HCT116 (cell line): ENCODE data around the gene VIT. TPM values are rescaled to one million over a fixed set of nuclear protein-coding genes. Genes with fewer than 3 reads are reported as not detected.

ENCODE experiments used
- ATAC-seq: fragments of 200-7000 bp; cut with Tn5 transposase; 2 replicates; pipeline ENCODE4 v1.9.1; 2020; ENCODE audit warnings: mild to moderate bottlenecking, moderate library complexity
- BruUV-seq: library from RNA; stranded (reverse); fragments of 400-500 nt; replicated peaks from 2 replicates; lab custom pipeline; 2021; lab: Mats Ljungman, UMichigan
- CTCF ChIA-PET: fragments of 300-600 bp; sonication (Branson Sonifier 250); formaldehyde crosslinking; loops from one replicate; lab custom pipeline; 2021; ENCODE audit warnings: antibody characterized with exemption; lab: Charles Lee
- POLR2A ChIA-PET: fragments of 300-600, 350-600 bp; sonication (Branson Sonifier 250); formaldehyde crosslinking; loops from one replicate; lab custom pipeline; 2021; ENCODE audit warnings: antibody characterized with exemption; lab: Charles Lee
- RAD21 ChIA-PET, 2 experiments: fragments of 300-600 bp; sonication (Branson Sonifier 250); formaldehyde crosslinking; loops; one replicate each; lab custom pipeline; 2023; ENCODE audit warnings: low total read pairs in 2 of 2; ENCODE audit not compliant: uncharacterized antibody in 2 of 2, unreplicated experiment in 2 of 2, low non-redundant PET in 1 of 2; lab: Charles Lee
- DNase-seq: peaks from one replicate; pipeline ENCODE4 v3.0.0-alpha.2; 2010; ENCODE audit warnings: low read depth, low spot score
- H2AFZ ChIP-seq: fragments of 200-600 bp; shearing (Covaris generic), sonication (generic); 2 replicates; pipeline ENCODE4 v1.6.1; 2017; ENCODE audit warnings: low read depth, mixed run types, mixed read lengths, antibody characterized with exemption, low read length; ENCODE audit not compliant: poor library complexity, severe bottlenecking
- H3K27ac ChIP-seq: 2 replicates; pipeline ENCODE4 v1.5.1; 2012; ENCODE audit warnings: low read depth, low read length
- H3K27me3 ChIP-seq: fragments of 200-600 bp; sonication (generic); 2 replicates; pipeline ENCODE4 v1.6.1; 2016; ENCODE audit warnings: mixed run types, low read length, mixed read lengths; ENCODE audit not compliant: insufficient read depth
- H3K36me3 ChIP-seq, 2 experiments: fragments of 200-500 bp in 1 of 2; fragments of 200-600 bp in 1 of 2; sonication (Bioruptor generic) in 1 of 2; sonication (generic) in 1 of 2; 2 replicates each; pipeline versions ENCODE4 v1.5.1 to v1.6.1; 2014 to 2016; ENCODE audit warnings: low read length in 2 of 2, inconsistent platforms in 1 of 2, mixed read lengths in 1 of 2, mixed run types in 1 of 2; ENCODE audit not compliant: insufficient read depth in 2 of 2, control insufficient read depth in 1 of 2
- H3K4me1 ChIP-seq, 2 experiments: fragments of 200-600 bp in 1 of 2; sonication (generic) in 1 of 2; 2 replicates each; pipeline versions ENCODE4 v1.5.1 to v1.6.1; 2012 to 2017; ENCODE audit warnings: low read length in 2 of 2, inconsistent platforms in 1 of 2, mild to moderate bottlenecking in 1 of 2, mixed read lengths in 1 of 2, mixed run types in 1 of 2, moderate library complexity in 1 of 2; ENCODE audit not compliant: insufficient read depth in 2 of 2, control insufficient read depth in 1 of 2
- H3K4me2 ChIP-seq: fragments of 200-600 bp; sonication (generic); 2 replicates; pipeline ENCODE4 v1.6.1; 2017; ENCODE audit warnings: mixed run types, low read length, mixed read lengths
- H3K4me3 ChIP-seq, 2 experiments: fragments of 200-600 bp in 1 of 2; sonication (generic) in 1 of 2; replicated peaks in 1 of 2; 2 replicates each; pipeline ENCODE4 v1.5.1; 2011 to 2016; ENCODE audit warnings: low read length in 2 of 2, control low read depth in 1 of 2, low read depth in 1 of 2, mild to moderate bottlenecking in 1 of 2, mixed read lengths in 1 of 2, mixed run types in 1 of 2
- H3K79me2 ChIP-seq: fragments of 200-600 bp; sonication (generic); 2 replicates; pipeline ENCODE4 v1.6.1; 2017; ENCODE audit warnings: mild to moderate bottlenecking, mixed run types, low read length, moderate library complexity, mixed read lengths; ENCODE audit not compliant: insufficient read depth
- H3K9ac ChIP-seq: fragments of 200-600 bp; sonication (generic); 2 replicates; pipeline ENCODE4 v1.6.1; 2016; ENCODE audit warnings: low read length, mixed read lengths
- H3K9me2 ChIP-seq: fragments of 200-600 bp; sonication (generic), shearing (Covaris generic); 2 replicates; pipeline ENCODE4 v1.6.1; 2017; ENCODE audit warnings: mixed run types, mild to moderate bottlenecking, moderate library complexity; ENCODE audit not compliant: insufficient read depth
- H3K9me3 ChIP-seq, 2 experiments: fragments of 200-500 bp in 1 of 2; fragments of 200-600 bp in 1 of 2; sonication (Bioruptor generic) in 1 of 2; sonication (generic) in 1 of 2; 2 replicates each; pipeline ENCODE4 v1.6.1; 2014 to 2017; ENCODE audit warnings: low read length in 2 of 2, mixed read lengths in 2 of 2, inconsistent platforms in 1 of 2, low read depth in 1 of 2, mild to moderate bottlenecking in 1 of 2, mixed run types in 1 of 2, moderate library complexity in 1 of 2; ENCODE audit not compliant: control insufficient read depth in 1 of 2, insufficient read depth in 1 of 2
- H4K20me1 ChIP-seq: fragments of 200-600 bp; sonication (generic), shearing (Covaris generic); 2 replicates; pipeline ENCODE4 v1.6.1; 2017; ENCODE audit warnings: mixed run types, mild to moderate bottlenecking, moderate library complexity; ENCODE audit not compliant: insufficient read depth
- ATF3 ChIP-seq: IDR thresholded peaks from 2 replicates; pipeline ENCODE4 v1.6.1; 2012
- CBX3 ChIP-seq: IDR thresholded peaks from 2 replicates; pipeline ENCODE4 v1.6.1; 2012; ENCODE audit warnings: low read depth
- SP1 ChIP-seq: IDR thresholded peaks from 2 replicates; pipeline ENCODE4 v1.6.1; 2012; ENCODE audit warnings: low read depth
- YY1 ChIP-seq: IDR thresholded peaks from 2 replicates; pipeline ENCODE4 v1.6.1; 2011; ENCODE audit warnings: low read length, low read depth, moderate library complexity, mild to moderate bottlenecking; ENCODE audit not compliant: insufficient replicate concordance; ENCODE audit errors: extremely low read depth
- ZBTB33 ChIP-seq: IDR thresholded peaks from 2 replicates; pipeline ENCODE4 v1.6.1; 2011; ENCODE audit warnings: mild to moderate bottlenecking, low read length, moderate library complexity; ENCODE audit not compliant: insufficient replicate concordance; ENCODE audit errors: extremely low read depth
- ZNF274 ChIP-seq: fragments of 200-500 bp; sonication (Bioruptor generic); IDR thresholded peaks from 2 replicates; pipeline ENCODE4 v1.6.1; 2014; ENCODE audit warnings: mild to moderate bottlenecking, low read depth, low read length, inconsistent platforms
- intact Hi-C: fragments of 100-400 bp; cut with micrococcal nuclease; formaldehyde crosslinking; loops from 2 replicates; pipeline ENCODE4 v1.10.0; 2022
- total RNA-seq: library from RNA; stranded (reverse); gene quantifications from one replicate; pipeline ENCODE4 v1.2.1, GENCODE V29; 2021; ENCODE audit not compliant: unreplicated experiment

The VIT gene
- total RNA-seq, 1 experiment from 2014 or later, result not detected

GRCh38 chr2:36769106-36769505, 72.6 kb downstream of the VIT start:
- Histone ChIP-seq H2AFZ (no peak overlapping the region), H3K9me3 (no peaks in the 10 kb centered on the region), H3K4me1 (no peaks in the 10 kb centered on the region), H3K9ac (no peak overlapping the region), H3K9me2 (no peaks in the 10 kb centered on the region), H4K20me1 (no peaks in the 10 kb centered on the region), H3K36me3 (no peaks in the 10 kb centered on the region), H3K27me3 (no peaks in the 10 kb centered on the region), H3K4me2 (no peak overlapping the region), H3K27ac (no peak overlapping the region), H3K79me2 (no peaks in the 10 kb centered on the region), H3K4me3 (no peak overlapping the region)
- ChIA-PET POLR2A (no interaction called here), RAD21 (no interaction called here), CTCF (interaction anchor here (0.6 kb wide), 1 partner anchor 105 kb away, joined by 3 read pairs; no protein-coding TSS in a partner anchor)
- BruUV-seq, result no TSS peak
- intact Hi-C loops, result no loop called here
- ATAC-seq, result no peak
- TF ChIP-seq CBX3, result no peak
- TF ChIP-seq YY1, result no peak
- TF ChIP-seq SP1, result no peak
- no peak for TF ChIP-seq ATF3
- TF ChIP-seq ZNF274, result no peak
- TF ChIP-seq ZBTB33, result no peak
- DNase-seq, result no peak
